Astrocyte (in vitro differentiated cells and primary cell): Measurements from ENCODE around the gene PRAC1. TPM values are rescaled to one million over a fixed set of nuclear protein-coding genes. Genes with fewer than 3 reads are reported as not detected.

Source experiments
- DNase-seq: peaks from one replicate; pipeline ENCODE4 v3.0.0-alpha.2; 2010; ENCODE audit warnings: low read depth
- FAIRE-seq: peaks from 2 replicates; lab custom pipeline; 2011; peaks lifted over from hg19 to GRCh38; lab: Jason Lieb, UNC
- H2AFZ ChIP-seq: 2 replicates; pipeline ENCODE4 v1.6.0; 2012; ENCODE audit warnings: low read depth, low read length, inconsistent platforms
- H3K27ac ChIP-seq: 2 replicates; pipeline ENCODE4 v1.5.1; 2011; ENCODE audit warnings: low read depth, low read length, inconsistent platforms
- H3K27me3 ChIP-seq: 2 replicates; pipeline ENCODE4 v1.6.0; 2011; ENCODE audit warnings: low read length, inconsistent platforms; ENCODE audit not compliant: insufficient read depth
- H3K36me3 ChIP-seq: 2 replicates; pipeline ENCODE4 v1.5.1; 2011; ENCODE audit warnings: low read length, inconsistent platforms; ENCODE audit not compliant: insufficient read depth
- H3K4me1 ChIP-seq: 2 replicates; pipeline ENCODE4 v1.5.1; 2011; ENCODE audit warnings: low read length, inconsistent platforms; ENCODE audit not compliant: insufficient read depth
- H3K4me2 ChIP-seq: 2 replicates; pipeline ENCODE4 v1.6.0; 2012; ENCODE audit warnings: low read length, inconsistent platforms
- H3K4me3 ChIP-seq: 2 replicates; pipeline ENCODE4 v1.5.1; 2011; ENCODE audit warnings: low read depth, mild to moderate bottlenecking, low read length, inconsistent platforms; ENCODE audit not compliant: insufficient read depth
- H3K79me2 ChIP-seq: 2 replicates; pipeline ENCODE4 v1.6.0; 2012; ENCODE audit warnings: mild to moderate bottlenecking, low read length, inconsistent platforms; ENCODE audit not compliant: insufficient read depth
- H3K9ac ChIP-seq: 2 replicates; pipeline ENCODE4 v1.6.0; 2012; ENCODE audit warnings: mild to moderate bottlenecking, low read length, inconsistent platforms
- H3K9me3 ChIP-seq: 2 replicates; pipeline ENCODE4 v1.5.1; 2012; ENCODE audit warnings: low read depth, mild to moderate bottlenecking, low read length, inconsistent platforms; ENCODE audit not compliant: insufficient read depth
- H4K20me1 ChIP-seq: 2 replicates; pipeline ENCODE4 v1.6.0; 2012; ENCODE audit warnings: low read length, inconsistent platforms; ENCODE audit not compliant: insufficient read depth
- H3K27ac Mint-ChIP-seq: one replicate; pipeline ENCODE4 v1.8.0; 2021; ENCODE audit warnings: mild to moderate bottlenecking, mixed read lengths; ENCODE audit not compliant: unreplicated experiment
- H3K27me3 Mint-ChIP-seq: one replicate; pipeline ENCODE4 v1.8.0; 2021; ENCODE audit warnings: low read depth, mixed read lengths; ENCODE audit not compliant: unreplicated experiment
- H3K36me3 Mint-ChIP-seq: one replicate; pipeline ENCODE4 v1.8.0; 2021; ENCODE audit warnings: low read depth, mixed read lengths; ENCODE audit not compliant: unreplicated experiment
- H3K4me1 Mint-ChIP-seq: one replicate; pipeline ENCODE4 v1.8.0; 2021; ENCODE audit warnings: low read depth, mixed read lengths; ENCODE audit not compliant: unreplicated experiment
- H3K4me3 Mint-ChIP-seq: one replicate; pipeline ENCODE4 v1.8.0; 2021; ENCODE audit warnings: mild to moderate bottlenecking, moderate library complexity, mixed read lengths; ENCODE audit not compliant: unreplicated experiment
- H3K9me3 Mint-ChIP-seq: one replicate; pipeline ENCODE4 v1.8.0; 2021; ENCODE audit warnings: mild to moderate bottlenecking, mixed read lengths; ENCODE audit not compliant: unreplicated experiment
- CTCF ChIP-seq: IDR thresholded peaks from 2 replicates; pipeline ENCODE4 v1.5.1; 2011; ENCODE audit warnings: low read depth, mild to moderate bottlenecking, inconsistent platforms, low read length, moderate library complexity; ENCODE audit not compliant: insufficient read depth
- EZH2 ChIP-seq: IDR thresholded peaks from 2 replicates; pipeline ENCODE4 v1.6.1; 2012; ENCODE audit warnings: mild to moderate bottlenecking, low read length, inconsistent platforms; ENCODE audit not compliant: insufficient read depth
- total RNA-seq: library from RNA; stranded (reverse); gene quantifications from 2 replicates; pipeline ENCODE4 v1.2.1, GENCODE V29; 2021

PRAC1 gene
- total RNA-seq, 1 donor from 2014 or later = not detected

- H3K4me1 Mint-ChIP-seq = no peaks in the 10 kb centered on the region
- no peak for TF ChIP-seq CTCF
- TF ChIP-seq EZH2 = no peak
- H3K4me3 Mint-ChIP-seq = no peak overlapping the region
- Histone ChIP-seq H2AFZ (no peak overlapping the region), H4K20me1 (no peaks in the 10 kb centered on the region), H3K27ac (no peak overlapping the region), H3K9me3 (no peaks in the 10 kb centered on the region), H3K4me3 (no peak overlapping the region), H3K27me3 (peaks cover 8% of the 10 kb centered on the region), H3K4me2 (no peak overlapping the region), H3K79me2 (no peaks in the 10 kb centered on the region), H3K36me3 (no peaks in the 10 kb centered on the region), H3K4me1 (no peaks in the 10 kb centered on the region), H3K9ac (no peak overlapping the region)
- FAIRE-seq (no peak), DNase-seq (no peak)
- H3K27me3 Mint-ChIP-seq = peaks cover 18% of the 10 kb centered on the region
- no peak overlapping the region for H3K27ac Mint-ChIP-seq
- no peaks in the 10 kb centered on the region for H3K36me3 Mint-ChIP-seq
- no peaks in the 10 kb centered on the region for H3K9me3 Mint-ChIP-seq
Measured at GRCh38 chr17:48693178-48693577, 29.1 kb downstream of the PRAC1 start.

- no peak for TF ChIP-seq EZH2
- no peak for TF ChIP-seq CTCF
- Mint-ChIP-seq H3K4me1 (no peaks in the 10 kb centered on the region), H3K27ac (no peak overlapping the region), H3K9me3 (no peaks in the 10 kb centered on the region), H3K36me3 (no peaks in the 10 kb centered on the region), H3K4me3 (no peak overlapping the region), H3K27me3 (peaks cover 8% of the 10 kb centered on the region)
- H3K9ac ChIP-seq = no peak overlapping the region
- no peak overlapping the region for H2AFZ ChIP-seq
- H3K36me3 ChIP-seq = no peaks in the 10 kb centered on the region
- no peak overlapping the region for H3K4me2 ChIP-seq
- DNase-seq (no peak), FAIRE-seq (no peak)
- H3K4me1 ChIP-seq = no peaks in the 10 kb centered on the region
- H3K9me3 ChIP-seq = no peaks in the 10 kb centered on the region
- no peaks in the 10 kb centered on the region for H3K79me2 ChIP-seq
- H4K20me1 ChIP-seq = no peaks in the 10 kb centered on the region
- no peak overlapping the region for H3K4me3 ChIP-seq
- no peak overlapping the region for H3K27ac ChIP-seq
- peaks cover 8% of the 10 kb centered on the region for H3K27me3 ChIP-seq
Measured at GRCh38 chr17:48692049-48692448, 30.3 kb downstream of the PRAC1 start.

GRCh38 chr17:48690655-48691054 is 31.7 kb downstream of the PRAC1 start:
- TF ChIP-seq CTCF (no peak), EZH2 (no peak)
- Mint-ChIP-seq H3K27me3 (peaks cover 9% of the 10 kb centered on the region), H3K36me3 (no peaks in the 10 kb centered on the region), H3K9me3 (no peaks in the 10 kb centered on the region), H3K4me3 (no peak overlapping the region), H3K27ac (no peak overlapping the region), H3K4me1 (no peaks in the 10 kb centered on the region)
- Histone ChIP-seq H3K36me3 (no peaks in the 10 kb centered on the region), H3K4me2 (no peak overlapping the region), H2AFZ (no peak overlapping the region), H3K27me3 (peaks cover 8% of the 10 kb centered on the region), H3K9me3 (no peaks in the 10 kb centered on the region), H3K79me2 (no peaks in the 10 kb centered on the region), H4K20me1 (no peaks in the 10 kb centered on the region), H3K4me3 (no peak overlapping the region), H3K27ac (no peak overlapping the region), H3K4me1 (no peaks in the 10 kb centered on the region), H3K9ac (no peak overlapping the region)
- no peak for FAIRE-seq
- DNase-seq = no peak
